ENCODE measurements around the gene RSPH1. TPM values are rescaled to one million over a fixed set of nuclear protein-coding genes. Genes with fewer than 3 reads are reported as not detected.

Gene RSPH1
- total RNA-seq, 1 donor from 2014 or later: 0.42 TPM

DNA sequence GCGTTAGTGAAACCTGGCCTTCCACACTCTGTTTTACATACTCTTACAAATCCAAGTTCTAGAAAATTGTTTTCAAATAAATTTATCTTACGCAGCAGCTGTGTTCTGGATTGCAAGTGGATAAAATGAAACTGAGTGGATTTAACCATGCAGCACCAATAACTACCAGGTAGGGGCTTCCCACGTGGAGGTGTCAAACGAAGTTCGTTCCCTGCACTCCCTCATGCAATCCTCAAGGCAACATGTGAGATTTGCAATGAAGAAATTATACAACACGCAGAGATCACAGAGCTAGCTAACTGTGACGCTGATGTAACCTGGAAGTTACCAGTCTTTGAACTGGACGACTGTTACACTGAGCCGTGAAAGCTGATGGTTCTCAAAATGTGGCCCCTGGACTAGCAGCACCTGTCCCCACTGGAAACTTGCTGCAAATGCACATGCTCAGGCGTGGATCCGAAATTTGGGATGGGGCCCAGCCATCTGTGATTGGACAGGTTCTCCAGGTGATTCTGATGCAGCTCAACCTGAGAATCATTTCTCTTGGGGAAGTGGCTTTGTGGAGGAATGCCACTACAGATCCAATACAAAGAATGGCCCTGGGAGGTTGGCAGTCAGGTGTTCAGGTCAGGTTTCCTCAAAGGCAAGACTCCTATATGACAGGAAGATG, 36.3 kb downstream of the RSPH1 start:
- no peak for TF ChIP-seq CTCF (IDR thresholded peaks at IDR 0.05; ENCODE audit: unreplicated experiment)
- Mint-ChIP-seq H3K4me1 (no peaks in the 10 kb centered on the region), H3K27ac (no peak overlapping the region), H3K27me3 (ENCODE audit: low read depth) (no peaks in the 10 kb centered on the region), H3K4me3 (no peak overlapping the region), H3K9me3 (no peaks in the 10 kb centered on the region), H3K36me3 (no peaks in the 10 kb centered on the region)
- no peak for DNase-seq (ENCODE audit: low spot score in 2 of 2, unreplicated experiment in 2 of 2)

DNA sequence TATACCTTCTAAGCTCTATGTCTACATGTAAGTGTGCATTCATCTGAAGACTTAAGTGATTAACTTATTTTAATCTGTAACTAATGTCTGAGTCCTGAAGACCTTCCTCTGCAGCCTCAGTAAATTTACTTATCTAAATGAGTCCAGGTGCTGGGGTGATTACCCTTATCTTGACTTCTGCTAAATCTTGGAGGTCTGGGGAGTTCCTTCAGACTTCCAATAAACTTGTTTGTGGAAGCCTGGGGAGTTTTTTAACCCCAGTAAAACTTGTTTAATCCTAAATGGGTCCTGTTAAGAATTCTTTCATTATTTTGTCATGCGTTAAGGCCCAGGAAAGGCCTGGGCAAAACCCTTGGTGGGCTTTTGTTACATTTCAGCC, 37.0 kb downstream of the RSPH1 start:
- no peak for TF ChIP-seq CTCF (IDR thresholded peaks at IDR 0.05; ENCODE audit: unreplicated experiment)
- DNase-seq (ENCODE audit: low spot score in 2 of 2, unreplicated experiment in 2 of 2): no peak
- H3K9me3 Mint-ChIP-seq: no peaks in the 10 kb centered on the region
- H3K36me3 Mint-ChIP-seq: no peaks in the 10 kb centered on the region
- H3K4me1 Mint-ChIP-seq: no peaks in the 10 kb centered on the region
- H3K27me3 Mint-ChIP-seq (ENCODE audit: low read depth): peaks cover 1% of the 10 kb centered on the region
- H3K27ac Mint-ChIP-seq: no peak overlapping the region
- no peak overlapping the region for H3K4me3 Mint-ChIP-seq

DNA sequence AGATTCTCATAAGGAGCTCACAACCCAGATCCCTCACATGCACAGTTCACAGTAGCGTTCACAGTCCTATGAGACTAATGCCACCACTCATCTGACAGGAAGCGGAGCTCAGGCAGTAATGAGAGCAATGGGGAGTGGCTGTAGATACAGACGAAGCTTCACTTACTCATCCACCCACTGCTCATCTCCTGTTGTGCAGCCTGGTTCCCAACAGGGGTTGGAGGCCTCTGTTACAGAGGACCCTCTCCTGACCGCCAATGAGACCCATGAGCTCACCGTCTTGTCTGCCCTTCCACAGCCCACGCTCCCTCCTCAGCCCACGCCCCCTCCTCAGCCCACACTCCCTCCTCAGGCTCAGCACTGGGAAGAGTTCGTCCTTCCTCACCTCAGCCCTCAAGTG, 39.6 kb downstream of the RSPH1 start:
- no peak overlapping the region for H3K27ac Mint-ChIP-seq
- no peaks in the 10 kb centered on the region for H3K36me3 Mint-ChIP-seq
- H3K4me3 Mint-ChIP-seq: no peak overlapping the region
- no peaks in the 10 kb centered on the region for H3K9me3 Mint-ChIP-seq
- H3K27me3 Mint-ChIP-seq (ENCODE audit: low read depth): peaks cover 1% of the 10 kb centered on the region
- no peak for TF ChIP-seq CTCF (IDR thresholded peaks at IDR 0.05; ENCODE audit: unreplicated experiment)
- H3K4me1 Mint-ChIP-seq: no peaks in the 10 kb centered on the region
- DNase-seq (ENCODE audit: low spot score in 2 of 2, unreplicated experiment in 2 of 2): no peak

GRCh38 chr21:42455754-42456440, 40.1 kb downstream of the RSPH1 start:
- Mint-ChIP-seq H3K36me3 (no peaks in the 10 kb centered on the region), H3K4me1 (no peaks in the 10 kb centered on the region), H3K27ac (no peak overlapping the region), H3K27me3 (ENCODE audit: low read depth) (peaks cover 1% of the 10 kb centered on the region), H3K4me3 (no peak overlapping the region), H3K9me3 (no peaks in the 10 kb centered on the region)
- no peak for TF ChIP-seq CTCF (IDR thresholded peaks at IDR 0.05; ENCODE audit: unreplicated experiment)
- DNase-seq (ENCODE audit: low spot score in 2 of 2, unreplicated experiment in 2 of 2): no peak

DNA sequence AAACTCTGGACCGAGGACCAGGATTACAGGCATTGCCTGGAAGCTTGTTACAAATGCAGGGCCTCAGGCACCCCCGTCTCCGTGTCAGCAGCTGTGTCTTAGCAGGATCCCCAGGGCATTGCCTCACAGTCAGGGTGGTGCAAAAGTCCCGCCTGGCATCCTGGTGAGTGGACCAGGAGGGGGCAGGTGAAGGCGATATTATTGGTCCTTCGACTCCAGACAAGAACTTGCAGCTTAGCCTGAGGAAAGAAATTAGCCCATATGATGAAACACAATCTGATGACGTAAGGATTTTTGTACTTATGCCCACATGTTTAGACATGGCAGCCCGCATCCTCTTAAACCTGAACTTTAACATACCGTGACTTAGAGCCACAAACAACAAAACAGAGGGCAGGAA, 40.8 kb downstream of the RSPH1 start:
- Mint-ChIP-seq H3K27ac (no peak overlapping the region), H3K4me3 (no peak overlapping the region), H3K4me1 (no peaks in the 10 kb centered on the region), H3K27me3 (ENCODE audit: low read depth) (peaks cover 1% of the 10 kb centered on the region), H3K36me3 (no peaks in the 10 kb centered on the region), H3K9me3 (no peaks in the 10 kb centered on the region)
- no peak for TF ChIP-seq CTCF (IDR thresholded peaks at IDR 0.05; ENCODE audit: unreplicated experiment)
- no peak for DNase-seq (ENCODE audit: low spot score in 2 of 2, unreplicated experiment in 2 of 2)
